ENCODE measurements around the gene PDCD7.
A peak's percentile ranks its signal among the peaks of the same experiment; 100 is the strongest.
"Not testable (repeated sequence)": the region's sequence is repeated elsewhere in the genome, so short reads cannot be mapped to it uniquely, and the experiment has no call there.

PDCD7 gene

DNA sequence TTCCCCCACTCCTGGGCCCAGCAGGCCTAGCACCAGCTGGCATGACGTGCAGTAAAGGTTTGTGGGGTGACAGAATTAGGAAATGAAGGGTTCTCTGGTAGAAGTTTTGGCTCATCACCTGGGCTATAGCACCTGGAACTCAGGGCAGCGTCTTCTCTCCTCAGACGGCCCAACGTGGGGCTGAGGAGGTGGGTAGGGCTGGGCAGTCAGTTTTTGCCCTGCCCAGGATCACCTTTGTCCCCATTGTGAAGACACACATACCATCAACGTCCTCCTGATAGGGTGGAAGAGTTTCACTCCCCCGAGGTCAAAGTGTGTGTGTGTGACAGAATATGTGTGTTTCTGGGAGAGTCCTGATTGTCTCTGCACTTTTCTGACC is 45.0 kb downstream of the PDCD7 start:
- DNase-seq, result no peak

DNA sequence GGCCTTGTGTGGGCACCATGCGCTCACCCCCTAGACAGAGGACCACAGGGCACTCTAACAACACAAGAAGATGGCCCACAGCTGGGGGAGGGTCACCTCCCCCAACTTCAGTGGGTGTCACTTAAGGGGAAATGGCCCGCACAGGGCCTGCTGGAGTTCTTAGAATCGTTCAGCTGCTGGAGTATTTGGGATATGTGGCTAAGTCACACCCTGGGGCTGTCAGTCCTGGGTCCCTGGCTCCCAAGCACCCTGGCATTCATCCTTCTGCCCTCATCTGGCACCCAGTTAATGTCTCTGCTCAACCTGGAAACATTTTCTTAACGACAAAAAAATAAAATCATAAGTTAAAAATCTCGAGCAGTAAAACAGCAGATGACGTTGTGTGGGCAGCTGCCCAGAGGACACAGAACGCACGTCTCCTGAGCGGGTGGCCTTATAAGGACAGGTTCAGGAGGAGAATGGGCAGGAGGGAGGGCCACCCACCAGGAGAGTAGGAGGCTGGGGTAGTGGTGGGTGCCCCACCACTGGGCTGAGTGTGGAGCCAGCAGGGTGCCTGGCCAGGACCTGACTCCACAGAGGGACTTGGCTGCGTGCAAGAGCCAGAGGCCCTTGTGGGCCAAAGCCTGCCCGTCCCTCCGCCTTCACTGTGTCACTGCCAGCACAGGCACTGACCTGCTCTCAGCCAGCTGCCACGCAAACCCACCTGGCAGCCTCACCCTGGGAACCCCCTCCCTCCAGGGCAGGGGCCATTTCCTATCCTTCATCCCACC is 45.5 kb downstream of the PDCD7 start:
- DNase-seq, result no peak

DNA sequence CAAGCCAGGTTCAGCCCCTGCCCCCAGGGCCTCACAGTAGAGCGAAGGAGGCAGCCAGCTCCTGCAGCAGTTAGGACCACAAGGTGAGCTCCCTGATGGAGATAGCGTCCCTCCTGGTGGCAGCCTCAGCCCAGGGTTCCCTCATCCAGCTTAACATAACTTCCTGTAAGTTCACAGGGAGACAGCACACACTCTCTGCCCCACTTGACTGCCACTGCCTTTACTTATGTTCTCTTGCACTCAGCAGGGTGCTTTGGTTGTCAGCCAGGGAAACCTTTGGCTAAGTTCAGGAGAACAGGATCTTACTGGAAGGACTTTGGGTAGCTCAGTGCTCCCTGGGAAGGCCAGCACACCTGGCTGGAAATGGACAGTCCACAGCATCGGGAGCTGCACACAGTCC is 46.2 kb downstream of the PDCD7 start:
- DNase-seq, result no peak

DNA sequence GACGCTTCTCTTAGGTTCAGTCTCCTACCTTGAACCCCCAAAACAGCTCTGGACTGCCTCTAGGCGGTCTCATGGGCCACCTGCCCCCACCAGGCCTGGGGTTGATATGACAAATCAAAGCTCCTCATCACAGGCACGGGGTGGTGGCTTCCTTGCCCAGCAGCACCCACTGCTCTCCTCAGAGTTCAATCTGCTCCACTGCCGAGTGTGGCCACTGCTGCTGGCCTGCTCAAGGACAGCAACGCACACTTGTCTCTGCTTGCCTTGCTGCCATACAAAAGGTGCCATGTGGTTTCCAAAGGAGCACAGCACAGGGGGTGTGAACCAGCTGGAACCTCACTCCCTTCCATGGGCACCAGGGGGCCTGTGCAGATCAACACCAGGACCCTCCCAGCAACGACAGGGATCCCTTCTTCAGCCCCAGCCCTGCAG is 46.9 kb downstream of the PDCD7 start:
- DNase-seq, result peak; percentile 43

DNA sequence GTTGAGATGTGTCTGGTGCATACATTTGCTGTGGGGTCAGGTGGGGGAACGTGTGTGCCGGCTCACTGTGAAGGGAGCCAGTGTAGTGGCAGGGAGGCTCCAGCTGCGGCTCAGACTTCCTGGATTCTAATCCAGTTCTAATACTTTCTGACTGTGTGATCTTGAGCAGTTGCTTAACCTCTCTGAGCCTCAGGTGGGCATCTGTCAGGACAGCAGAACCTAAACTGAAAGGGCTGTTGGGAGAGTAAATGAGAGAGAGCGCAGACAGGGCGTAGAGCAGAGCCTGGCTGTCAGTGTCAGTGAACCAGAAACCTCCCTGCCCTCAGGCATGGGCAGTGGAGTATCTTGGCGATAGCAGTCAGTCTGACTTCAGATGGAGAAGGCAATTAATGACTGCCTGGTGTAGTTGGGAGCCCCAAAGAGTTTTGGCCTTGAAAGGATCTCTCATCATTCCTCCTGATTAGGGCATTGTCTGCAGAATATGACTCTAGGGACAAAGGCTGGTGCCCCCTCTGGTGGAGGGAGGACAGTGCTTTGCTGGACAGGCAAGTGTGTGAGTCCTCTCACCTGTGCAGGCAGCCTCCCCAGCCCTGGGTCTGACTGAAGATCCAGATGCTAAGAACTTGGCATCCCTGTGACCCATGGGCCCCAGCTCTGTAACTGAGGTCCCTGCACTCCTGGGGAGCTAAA is 47.5 kb downstream of the PDCD7 start:
- peak; percentile 59 for DNase-seq

DNA sequence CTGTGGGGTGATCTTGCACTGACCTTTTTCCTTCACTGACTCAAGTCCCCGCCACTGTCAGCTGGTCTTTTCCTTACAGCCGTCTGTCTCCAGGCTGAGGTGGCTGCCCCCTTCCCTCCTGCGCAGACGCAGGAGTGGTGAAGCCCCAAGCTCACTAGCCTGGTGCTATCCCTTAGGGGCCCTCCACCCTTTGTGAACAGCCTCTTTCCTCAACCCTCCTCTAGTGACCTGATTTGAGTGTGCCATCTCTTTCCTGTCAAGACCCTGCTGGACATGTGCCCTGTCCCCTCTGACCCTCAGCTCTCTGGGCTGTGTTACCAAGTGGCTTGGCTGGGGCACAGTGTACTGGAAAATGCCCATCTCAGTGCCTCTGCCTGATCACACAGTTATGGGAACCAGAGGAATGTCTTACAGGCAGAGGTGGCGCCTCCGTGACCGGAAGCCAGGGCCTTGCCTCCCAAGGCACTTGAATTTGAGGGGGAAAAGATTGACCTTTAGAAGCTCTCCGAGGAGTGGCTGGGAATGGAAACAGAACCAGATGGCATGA is 48.3 kb downstream of the PDCD7 start:
- DNase-seq, result no peak

DNA sequence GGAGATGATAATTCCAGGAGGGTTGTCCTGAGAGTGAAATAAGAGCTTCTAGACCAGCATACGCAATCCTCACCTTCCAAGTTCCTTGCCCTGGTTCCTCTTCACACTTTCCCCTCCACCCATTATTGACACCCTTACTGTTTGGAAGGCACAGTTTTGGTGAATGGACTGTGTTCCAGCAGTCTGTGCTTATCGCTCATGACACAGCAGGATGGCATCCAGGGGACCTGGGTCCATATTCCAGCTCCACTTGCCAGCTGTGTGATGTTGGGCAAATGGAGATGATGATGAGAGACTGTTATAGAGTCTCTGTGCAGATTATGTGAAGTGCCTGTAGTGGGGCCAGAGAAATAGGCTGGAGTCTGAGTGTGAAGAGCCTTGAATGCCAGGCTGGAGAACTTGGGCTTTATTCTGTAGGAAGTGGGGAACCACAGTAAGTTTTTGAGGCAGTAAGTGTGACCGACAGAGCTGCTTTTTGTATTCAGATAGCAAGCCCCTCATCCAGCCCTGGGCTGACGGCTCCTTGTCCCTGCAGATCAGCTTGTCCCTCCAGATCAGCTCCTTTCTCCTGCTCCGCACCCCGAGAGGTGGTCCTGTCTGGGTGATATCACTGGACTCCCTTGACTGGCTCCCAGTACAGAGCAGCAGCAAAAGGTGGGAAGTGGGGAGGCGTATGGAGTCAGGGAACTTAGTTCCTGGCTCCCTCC is 49.0 kb downstream of the PDCD7 start:
- no peak for DNase-seq

DNA sequence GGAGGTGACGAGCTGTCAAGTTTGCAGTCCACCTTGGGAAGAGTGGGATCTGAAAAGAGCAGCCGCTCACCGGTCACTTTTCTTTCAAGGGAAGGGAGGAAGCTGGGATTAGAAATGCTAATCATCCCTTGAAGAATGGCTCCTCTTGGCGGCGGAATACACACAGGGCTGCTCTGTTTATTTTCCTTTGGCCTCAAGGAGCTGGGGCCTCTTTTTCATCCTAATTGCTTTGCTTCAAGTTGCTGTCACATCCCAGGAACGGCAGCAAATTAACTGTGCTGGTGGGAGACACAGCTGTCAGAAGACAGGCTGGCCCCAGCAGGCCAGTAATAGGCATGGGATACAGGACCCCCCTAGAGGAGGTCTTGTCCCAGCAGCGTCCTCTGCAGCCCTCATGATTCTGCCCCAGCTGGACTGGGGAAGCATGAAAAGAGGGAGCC is 50.3 kb downstream of the PDCD7 start:
- DNase-seq, result no peak

DNA sequence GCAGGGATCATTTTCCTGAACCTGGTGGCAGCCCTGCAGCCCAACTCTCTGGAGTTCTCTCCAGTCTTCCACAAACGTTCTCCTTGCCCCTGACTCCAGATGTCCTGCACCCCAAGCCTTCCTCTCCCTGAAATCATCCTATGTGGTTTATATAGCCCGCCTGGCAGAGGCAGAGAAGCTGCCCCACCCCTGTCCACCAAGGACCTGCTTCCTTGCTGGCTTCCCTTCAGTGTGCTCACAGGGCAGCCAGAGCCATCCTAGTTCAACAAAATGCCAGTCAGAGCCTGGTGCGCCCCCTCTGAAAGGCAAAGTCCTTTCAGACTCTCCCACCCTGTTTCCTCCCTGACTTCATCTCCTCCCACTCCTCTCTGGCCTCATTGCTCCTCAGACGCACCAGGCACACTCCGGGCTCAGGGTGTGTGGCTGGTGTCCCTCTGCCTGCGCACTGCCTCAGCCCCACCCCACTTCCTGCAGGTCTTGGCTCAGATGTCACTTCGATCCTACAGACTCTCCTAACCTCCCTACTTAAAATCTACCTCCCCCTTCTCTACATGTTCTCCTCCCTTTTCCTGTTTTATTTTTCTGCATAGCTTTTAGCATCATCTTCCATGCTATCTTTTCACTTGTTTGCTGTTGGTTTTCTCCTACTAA is 51.2 kb downstream of the PDCD7 start:
- DNase-seq, result peak; percentile 51

DNA sequence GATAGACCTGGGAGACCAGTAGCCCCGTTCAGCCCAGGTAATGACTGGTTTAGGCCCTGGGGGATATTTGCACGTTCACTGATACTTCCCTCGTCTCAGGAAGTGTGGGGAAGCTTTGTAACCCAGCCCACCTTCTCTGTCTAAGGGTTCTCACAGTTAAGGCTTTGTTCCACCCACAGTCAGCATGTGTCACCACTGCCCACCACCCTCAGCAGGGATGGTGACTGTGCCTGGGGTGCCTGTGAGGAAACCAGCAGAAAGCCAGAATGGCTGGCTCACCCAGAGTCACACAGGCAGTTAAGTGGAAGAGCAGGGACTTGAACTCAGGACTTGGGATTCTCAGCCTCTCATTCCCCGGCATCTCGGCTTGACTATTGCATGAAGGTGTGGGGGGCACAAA is 51.9 kb downstream of the PDCD7 start:
- no peak for DNase-seq

DNA sequence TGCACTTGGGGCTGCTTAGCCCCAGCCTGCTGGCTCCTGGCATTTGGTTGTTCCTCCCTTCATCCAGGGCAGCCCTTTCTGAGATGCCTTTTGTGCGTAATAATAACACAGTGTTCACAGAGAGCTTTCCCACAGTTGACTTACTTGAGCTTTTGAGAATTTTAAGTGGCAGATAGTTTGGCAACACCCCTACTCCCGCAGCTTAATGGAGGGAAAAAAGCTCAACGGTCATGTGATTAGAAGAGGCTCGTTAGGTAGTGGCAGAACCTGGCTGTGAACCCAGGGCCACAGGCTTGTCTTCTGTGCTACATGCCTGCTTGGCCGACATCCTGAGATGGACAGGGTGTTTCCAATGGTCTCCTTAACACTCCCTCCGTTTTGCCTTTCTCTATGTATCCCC is 52.3 kb downstream of the PDCD7 start:
- DNase-seq, result no peak

DNA sequence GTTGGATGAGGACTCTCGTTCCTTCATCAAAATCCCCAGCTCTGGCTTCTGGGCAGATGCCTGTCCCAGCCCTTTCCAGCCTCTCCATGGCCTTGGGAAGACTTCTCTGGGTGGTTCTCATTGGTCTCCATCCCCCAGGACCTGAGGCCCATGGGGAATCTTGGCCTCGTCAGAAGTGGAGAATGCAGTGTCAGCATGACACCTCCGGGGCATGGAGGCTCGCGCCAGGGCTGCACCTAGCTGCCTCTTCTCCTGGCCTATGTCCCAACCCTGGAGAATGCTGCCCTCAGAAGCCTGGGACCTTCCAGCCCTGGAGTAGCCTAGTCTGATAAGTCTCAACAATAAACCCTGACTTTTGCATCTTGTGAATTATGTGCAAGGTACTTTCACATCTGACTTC is 54.0 kb downstream of the PDCD7 start:
- no peak for DNase-seq

DNA sequence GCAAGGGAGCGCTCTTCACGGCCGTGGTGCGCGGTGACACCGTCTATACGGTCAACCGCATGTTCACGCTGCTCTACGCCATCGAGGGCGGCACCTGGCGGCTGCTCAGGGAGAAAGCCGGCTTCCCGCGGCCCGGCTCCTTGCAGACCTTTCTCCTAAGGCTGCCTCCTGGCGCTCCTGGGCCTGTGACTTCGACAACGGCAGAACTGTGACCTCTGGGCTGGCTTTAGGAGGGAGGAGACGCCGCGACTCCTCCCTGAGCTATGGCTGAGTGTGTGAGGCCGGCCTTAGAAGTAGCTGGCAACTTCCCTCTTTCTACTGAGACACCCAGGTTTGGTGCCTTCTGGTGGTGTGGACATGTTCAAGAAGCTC is 55.6 kb downstream of the PDCD7 start:
- peak; percentile 83 for DNase-seq

DNA sequence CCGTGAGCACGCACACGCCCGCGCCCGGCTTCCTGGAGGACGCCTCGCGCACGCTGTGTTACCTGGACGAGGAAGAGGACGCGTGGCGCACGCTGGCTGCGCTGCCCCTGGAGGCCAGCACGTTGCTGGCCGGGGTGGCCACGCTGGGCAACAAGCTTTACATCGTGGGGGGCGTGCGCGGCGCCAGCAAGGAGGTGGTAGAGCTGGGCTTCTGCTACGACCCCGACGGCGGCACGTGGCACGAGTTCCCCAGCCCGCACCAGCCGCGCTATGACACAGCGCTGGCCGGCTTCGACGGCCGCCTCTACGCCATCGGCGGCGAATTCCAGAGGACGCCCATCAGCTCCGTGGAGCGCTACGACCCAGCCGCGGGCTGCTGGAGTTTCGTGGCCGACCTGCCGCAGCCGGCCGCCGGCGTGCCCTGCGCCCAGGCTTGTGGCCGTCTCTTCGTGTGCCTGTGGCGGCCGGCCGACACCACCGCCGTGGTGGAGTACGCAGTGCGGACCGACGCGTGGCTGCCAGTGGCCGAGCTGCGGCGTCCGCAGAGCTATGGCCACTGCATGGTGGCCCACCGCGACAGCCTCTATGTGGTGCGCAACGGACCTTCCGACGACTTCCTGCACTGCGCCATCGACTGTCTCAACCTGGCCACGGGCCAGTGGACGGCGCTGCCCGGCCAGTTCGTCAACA is 56.2 kb downstream of the PDCD7 start:
- DNase-seq, result no peak

DNA sequence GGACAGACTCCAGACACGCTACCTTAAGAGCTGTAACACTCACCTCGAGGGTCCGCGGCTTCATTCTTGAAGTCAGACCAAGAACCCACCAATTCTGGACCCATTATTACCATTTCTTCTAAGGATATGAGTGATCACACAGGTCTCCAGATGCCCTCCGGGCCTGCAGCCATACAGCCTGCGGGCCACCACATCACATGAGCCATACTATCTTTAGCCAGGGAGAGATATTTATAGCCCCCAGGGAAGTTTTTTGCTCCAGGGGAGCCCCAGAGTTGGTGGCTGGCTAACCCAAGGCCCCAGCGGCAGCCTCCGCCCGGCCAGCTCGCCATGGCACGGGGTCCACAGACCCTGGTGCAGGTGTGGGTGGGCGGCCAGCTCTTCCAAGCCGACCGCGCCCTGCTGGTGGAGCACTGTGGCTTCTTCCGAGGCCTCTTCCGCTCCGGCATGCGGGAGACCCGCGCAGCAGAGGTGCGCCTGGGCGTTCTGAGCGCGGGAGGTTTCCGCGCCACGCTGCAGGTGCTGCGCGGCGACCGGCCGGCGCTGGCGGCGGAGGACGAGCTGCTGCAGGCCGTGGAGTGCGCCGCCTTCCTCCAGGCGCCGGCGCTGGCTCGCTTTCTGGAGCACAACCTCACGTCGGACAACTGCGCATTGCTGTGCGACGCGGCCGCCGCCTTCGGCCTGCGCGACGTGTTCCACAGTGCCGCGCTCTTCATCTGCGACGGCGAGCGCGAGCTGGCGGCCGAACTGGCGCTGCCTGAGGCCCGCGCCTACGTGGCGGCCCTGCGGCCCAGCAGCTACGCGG is 56.9 kb downstream of the PDCD7 start, which contains the start of gene KBTBD13:
Gene KBTBD13, plus strand, starts transcription at position 261 of the 805 bp plus-strand sequence. Its CDS starts 70 bp downstream, at position 331.
- no peak for DNase-seq

DNA sequence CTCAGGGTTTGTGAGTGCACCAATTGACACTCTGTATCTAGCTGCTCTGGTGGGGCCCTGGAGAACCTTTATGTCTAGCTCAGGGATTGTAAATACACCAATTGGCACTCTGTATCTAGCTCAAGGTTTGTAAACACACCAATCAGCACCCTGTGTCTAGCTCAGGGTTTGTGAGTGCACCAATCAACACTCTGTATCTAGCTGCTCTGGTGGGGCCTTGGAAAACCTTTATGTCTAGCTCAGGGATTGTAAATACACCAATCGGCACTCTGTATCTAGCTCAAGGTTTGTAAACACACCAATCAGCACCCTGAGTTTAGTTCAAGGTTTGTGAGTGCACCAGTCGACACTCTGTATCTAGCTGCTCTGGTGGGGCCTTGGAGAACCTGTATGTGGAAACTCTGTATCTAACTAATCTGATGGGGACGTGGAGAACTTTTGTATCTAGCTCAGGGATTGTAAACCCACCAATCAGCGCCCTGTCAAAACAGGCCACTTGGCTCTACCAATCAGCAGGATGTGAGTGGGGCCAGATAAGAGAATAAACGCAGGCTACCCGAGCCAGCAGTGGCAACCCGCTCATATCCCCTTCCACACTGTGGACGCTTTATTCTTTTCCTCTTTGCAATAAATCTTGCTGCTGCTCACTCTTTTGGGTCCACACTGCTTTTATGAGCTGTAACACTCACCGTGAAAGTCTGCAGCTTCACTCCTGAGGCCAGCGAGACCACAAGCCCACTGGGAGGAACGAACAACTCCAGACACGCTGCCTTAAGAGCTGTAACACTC is 57.8 kb downstream of the PDCD7 start:
- peak; percentile 59 for DNase-seq

DNA sequence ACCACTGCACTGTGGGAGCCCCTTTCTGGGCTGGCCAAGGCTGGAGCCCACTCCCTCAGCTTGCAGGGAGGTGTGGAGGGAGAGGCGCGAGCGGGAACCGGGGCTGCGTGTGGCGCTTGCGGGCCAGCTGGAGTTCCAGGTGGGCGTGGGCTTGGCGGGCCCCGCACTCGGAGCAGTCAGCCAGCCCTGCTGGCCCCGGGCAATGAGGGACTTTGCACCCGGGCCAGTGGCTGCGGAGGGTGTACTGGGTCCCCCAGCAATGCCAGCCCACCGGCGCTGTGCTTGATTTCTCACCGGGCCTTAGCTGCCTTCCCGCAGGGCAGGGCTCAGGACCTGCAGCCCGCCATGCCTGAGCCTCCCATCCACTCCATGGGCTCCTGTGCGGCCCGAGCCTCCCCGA is 58.7 kb downstream of the PDCD7 start:
- not testable (repeated sequence) for DNase-seq

DNA sequence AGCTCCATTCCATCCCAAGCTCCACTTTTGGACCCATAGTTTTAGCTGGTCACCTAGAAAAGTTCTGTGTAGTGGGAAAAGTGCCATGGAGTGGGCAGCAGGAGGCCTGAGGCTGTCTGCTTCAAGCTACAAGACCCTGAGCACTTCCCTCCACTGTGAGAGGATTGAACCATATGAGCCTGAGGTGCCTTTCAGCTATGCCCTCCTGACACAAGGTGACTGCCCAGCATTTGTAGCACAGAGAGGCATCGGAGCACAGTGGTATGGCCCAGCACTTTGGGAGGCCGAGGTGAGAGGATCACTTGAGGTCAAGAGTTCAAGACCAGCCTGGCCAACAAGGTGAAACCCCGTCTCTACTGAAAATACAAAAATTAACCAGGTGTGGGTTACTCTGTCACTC is 61.0 kb downstream of the PDCD7 start:
- no peak for DNase-seq

DNA sequence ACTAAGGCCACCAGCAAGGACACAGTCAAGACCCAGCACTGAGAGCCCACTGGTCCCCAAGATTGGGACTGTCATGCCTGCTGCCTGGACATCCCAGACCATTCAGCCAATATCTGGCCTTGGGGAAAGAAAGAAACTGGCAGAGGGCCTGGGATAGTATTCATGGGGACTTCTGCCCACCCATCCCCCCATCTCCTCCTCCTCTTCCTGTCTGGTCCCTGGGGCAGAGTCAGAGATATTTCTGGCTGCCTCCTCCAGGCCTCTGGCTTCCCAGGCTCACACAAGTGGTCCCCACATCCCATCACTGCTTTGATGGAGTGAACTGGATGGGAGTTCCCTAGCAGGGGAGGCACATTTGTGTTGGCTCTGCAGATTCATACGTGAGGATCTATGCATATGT is 61.6 kb downstream of the PDCD7 start:
- DNase-seq, result no peak

DNA sequence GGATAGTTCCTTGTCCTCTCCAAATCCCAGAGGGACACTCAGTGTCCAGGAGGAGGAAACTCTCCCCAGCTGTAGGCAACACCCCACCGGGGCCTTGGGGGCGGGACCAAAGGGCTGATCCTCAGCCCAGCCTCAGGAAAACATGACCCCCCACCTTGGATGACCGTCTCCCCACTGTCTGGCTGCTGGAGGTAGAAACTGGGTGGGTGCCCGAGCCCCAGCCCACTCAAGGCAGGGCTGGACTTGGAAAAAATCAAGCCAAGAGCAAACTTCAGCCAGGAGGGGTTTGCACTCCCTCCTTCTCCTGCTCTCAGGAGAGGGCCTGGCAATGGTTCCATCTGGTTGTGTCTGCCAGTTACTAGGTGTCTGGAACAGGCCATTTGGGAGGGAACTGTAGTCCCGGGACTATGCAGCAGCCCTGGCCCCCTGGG is 62.2 kb downstream of the PDCD7 start:
- DNase-seq, result no peak

Measured in hematopoietic multipotent progenitor cell treated with erythropoietin and hydrocortisone succinate and interleukin-3 and kit ligand, for 4 days (in vitro differentiated cells).